Kidney epithelial cell (primary cell): ENCODE data around the gene SLC16A3. TPM values are rescaled to one million over a fixed set of nuclear protein-coding genes. Genes with fewer than 3 reads are reported as not detected.

ENCODE experiments used
- DNase-seq: peaks from one replicate; pipeline ENCODE4 v3.0.0-alpha.2; 2010; ENCODE audit warnings: low read depth
- H3K27me3 ChIP-seq: 2 replicates; pipeline ENCODE4 v1.6.0; 2011; ENCODE audit warnings: low read length; ENCODE audit not compliant: control insufficient read depth, insufficient read depth
- H3K36me3 ChIP-seq: 2 replicates; pipeline ENCODE4 v1.5.1; 2011; ENCODE audit warnings: low read length; ENCODE audit not compliant: control insufficient read depth, insufficient read depth
- H3K4me3 ChIP-seq: 2 replicates; pipeline ENCODE4 v1.5.1; 2011; ENCODE audit warnings: low read depth, mild to moderate bottlenecking, control low read depth, low read length
- total RNA-seq: library from RNA; depleted of rRNA; stranded (reverse); fragments of >200 nt; gene quantifications from 2 replicates; pipeline ENCODE4 v1.2.3, GENCODE V29; 2015
- TF ChIP-seq, protein P1 (sequence below): IDR thresholded peaks from 2 replicates; pipeline ENCODE4 v1.5.1; 2011; ENCODE audit warnings: mild to moderate bottlenecking, moderate library complexity, low read length, control low read depth, inconsistent platforms; ENCODE audit not compliant: insufficient read depth, poor library complexity, severe bottlenecking

The SLC16A3 gene
- total RNA-seq, 1 donor from 2014 or later, result 83.4 TPM

DNA sequence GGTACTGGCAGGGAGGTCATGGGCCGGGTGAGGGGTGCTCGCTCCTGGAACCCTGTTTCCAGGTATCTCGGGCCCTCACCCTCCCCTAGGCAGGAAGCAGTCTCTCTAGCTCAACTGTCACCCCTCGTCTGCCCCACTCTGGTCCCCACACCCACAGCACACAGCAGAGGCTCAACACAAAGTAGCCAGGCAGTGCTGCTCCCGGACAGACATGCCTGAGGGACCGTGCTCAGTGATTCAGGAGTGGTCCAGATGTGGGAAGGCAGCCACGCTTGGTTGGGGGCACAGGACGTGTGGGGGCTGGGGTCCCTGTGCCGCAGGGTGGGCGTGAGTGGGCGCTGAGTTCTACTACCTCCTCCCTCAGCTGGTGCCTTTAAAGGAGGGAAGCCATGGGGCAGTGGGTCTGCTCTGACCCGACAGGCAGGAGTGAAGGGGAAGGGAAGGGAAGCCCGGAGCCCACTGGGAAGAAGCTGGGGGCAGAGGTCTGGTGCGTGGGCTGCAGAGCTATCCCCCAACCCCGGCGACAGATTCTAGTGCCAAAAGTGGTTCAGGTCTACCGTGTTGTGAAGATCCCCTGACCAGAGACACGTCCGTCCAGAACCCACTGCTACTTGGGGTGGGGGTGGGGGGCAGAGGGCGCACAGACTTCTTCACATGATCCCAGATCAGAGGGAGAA, 11.8 kb downstream of the SLC16A3 start:
- peaks cover 10% of the 10 kb centered on the region for H3K36me3 ChIP-seq
- H3K4me3 ChIP-seq, result no peak overlapping the region
- TF ChIP-seq, protein P1, sequence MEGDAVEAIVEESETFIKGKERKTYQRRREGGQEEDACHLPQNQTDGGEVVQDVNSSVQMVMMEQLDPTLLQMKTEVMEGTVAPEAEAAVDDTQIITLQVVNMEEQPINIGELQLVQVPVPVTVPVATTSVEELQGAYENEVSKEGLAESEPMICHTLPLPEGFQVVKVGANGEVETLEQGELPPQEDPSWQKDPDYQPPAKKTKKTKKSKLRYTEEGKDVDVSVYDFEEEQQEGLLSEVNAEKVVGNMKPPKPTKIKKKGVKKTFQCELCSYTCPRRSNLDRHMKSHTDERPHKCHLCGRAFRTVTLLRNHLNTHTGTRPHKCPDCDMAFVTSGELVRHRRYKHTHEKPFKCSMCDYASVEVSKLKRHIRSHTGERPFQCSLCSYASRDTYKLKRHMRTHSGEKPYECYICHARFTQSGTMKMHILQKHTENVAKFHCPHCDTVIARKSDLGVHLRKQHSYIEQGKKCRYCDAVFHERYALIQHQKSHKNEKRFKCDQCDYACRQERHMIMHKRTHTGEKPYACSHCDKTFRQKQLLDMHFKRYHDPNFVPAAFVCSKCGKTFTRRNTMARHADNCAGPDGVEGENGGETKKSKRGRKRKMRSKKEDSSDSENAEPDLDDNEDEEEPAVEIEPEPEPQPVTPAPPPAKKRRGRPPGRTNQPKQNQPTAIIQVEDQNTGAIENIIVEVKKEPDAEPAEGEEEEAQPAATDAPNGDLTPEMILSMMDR, result no peak
- no peak for DNase-seq
- no peaks in the 10 kb centered on the region for H3K27me3 ChIP-seq

- Histone ChIP-seq H3K27me3 (no peaks in the 10 kb centered on the region), H3K4me3 (no peak overlapping the region), H3K36me3 (peaks cover 12% of the 10 kb centered on the region)
- TF ChIP-seq, protein P1, result no peak
- DNase-seq, result no peak
These were observed 12.5 kb downstream of the SLC16A3 start for GRCh38 chr17:82241183-82241925.

GRCh38 chr17:82241926-82242697, 13.3 kb downstream of the SLC16A3 start:
- TF ChIP-seq, protein P1, result no peak

DNA sequence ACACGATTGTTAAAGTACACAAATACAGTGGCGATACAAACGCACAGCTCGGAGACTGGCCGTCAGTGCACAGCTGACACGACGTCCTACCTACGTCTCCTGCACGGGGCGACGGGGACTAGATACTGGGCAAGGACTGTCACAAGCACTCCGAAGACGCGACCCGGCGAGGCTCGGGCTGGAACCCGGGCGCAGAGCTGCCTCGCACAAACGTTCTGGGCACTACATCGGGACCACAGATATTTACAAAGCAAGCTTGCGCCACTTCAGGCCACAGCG, 13.8 kb downstream of the SLC16A3 start:
- TF ChIP-seq, protein P1, result no peak
- H3K27me3 ChIP-seq, result no peaks in the 10 kb centered on the region
- no peak overlapping the region for H3K4me3 ChIP-seq
- peaks cover 14% of the 10 kb centered on the region for H3K36me3 ChIP-seq
- DNase-seq, result no peak

More at GRCh38 chr17:82241926-82242697, 13.3 kb downstream of the SLC16A3 start:
- DNase-seq, result no peak
- peaks cover 12% of the 10 kb centered on the region for H3K36me3 ChIP-seq
- no peak overlapping the region for H3K4me3 ChIP-seq
- H3K27me3 ChIP-seq, result no peaks in the 10 kb centered on the region

DNA sequence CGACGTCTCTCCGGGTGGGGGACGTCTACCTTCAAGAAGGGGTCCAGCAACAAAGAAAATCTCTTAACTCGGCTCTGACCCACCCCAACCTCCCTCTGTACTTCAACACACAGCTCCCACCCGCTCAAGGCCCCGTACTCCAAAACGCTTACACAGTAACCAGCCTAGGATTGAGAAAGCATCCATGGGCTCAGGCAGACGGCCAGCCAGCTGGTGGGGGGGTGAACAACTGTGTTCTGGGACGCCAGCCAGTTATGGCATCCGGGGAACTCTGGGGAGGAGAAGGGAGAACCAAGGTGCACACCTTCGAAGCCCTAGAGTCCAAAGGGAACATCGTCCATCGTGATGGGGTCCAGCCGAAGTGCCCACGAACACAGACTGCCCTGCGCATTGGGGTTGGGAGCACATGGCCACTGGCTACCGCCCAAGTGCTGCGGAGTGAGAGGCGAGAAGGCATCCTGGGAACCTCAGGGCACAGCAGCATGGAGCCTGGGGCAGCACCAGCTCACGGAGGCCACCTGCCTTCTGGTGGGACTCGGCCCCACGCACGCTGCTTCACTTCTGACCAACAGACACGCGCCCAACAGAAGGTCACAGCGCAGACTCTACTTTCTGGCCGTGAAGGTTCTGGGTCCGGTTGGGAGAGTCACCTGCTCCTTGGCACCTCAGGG, 14.3 kb downstream of the SLC16A3 start:
- H3K27me3 ChIP-seq, result no peaks in the 10 kb centered on the region
- H3K36me3 ChIP-seq, result peaks cover 14% of the 10 kb centered on the region
- no peak for DNase-seq
- TF ChIP-seq, protein P1, result no peak
- no peak overlapping the region for H3K4me3 ChIP-seq
